Astrocyte (in vitro differentiated cells and primary cell): ENCODE results near the gene NR3C1.

ENCODE experiments used
- EZH2 ChIP-seq: IDR thresholded peaks from 2 replicates; pipeline ENCODE4 v1.6.1; 2012; ENCODE audit warnings: mild to moderate bottlenecking, low read length, inconsistent platforms; ENCODE audit not compliant: insufficient read depth
- TF ChIP-seq, protein P1 (sequence below): IDR thresholded peaks from 2 replicates; pipeline ENCODE4 v1.5.1; 2011; ENCODE audit warnings: low read depth, mild to moderate bottlenecking, inconsistent platforms, low read length, moderate library complexity; ENCODE audit not compliant: insufficient read depth

DNA sequence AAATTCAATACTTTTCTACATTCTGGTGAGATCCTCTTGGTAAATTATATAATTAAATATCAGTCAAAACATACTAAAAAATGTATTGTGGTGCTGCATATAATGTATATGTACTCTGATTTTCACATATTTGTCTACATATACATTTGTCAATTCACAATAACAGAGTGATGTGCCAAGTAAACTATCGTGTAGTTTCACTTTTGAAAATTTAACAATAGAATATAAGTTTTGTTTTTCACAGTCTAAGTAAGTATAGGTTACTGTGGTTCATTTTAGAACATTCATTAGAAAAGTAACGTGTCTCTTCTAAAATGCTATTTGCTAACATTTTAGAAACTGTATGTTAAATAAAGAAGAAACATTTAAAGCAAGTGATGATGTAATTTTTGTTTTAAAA lies 73.6 kb downstream of the NR3C1 start:
- TF ChIP-seq, protein P1, sequence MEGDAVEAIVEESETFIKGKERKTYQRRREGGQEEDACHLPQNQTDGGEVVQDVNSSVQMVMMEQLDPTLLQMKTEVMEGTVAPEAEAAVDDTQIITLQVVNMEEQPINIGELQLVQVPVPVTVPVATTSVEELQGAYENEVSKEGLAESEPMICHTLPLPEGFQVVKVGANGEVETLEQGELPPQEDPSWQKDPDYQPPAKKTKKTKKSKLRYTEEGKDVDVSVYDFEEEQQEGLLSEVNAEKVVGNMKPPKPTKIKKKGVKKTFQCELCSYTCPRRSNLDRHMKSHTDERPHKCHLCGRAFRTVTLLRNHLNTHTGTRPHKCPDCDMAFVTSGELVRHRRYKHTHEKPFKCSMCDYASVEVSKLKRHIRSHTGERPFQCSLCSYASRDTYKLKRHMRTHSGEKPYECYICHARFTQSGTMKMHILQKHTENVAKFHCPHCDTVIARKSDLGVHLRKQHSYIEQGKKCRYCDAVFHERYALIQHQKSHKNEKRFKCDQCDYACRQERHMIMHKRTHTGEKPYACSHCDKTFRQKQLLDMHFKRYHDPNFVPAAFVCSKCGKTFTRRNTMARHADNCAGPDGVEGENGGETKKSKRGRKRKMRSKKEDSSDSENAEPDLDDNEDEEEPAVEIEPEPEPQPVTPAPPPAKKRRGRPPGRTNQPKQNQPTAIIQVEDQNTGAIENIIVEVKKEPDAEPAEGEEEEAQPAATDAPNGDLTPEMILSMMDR, result no peak
- no peak for TF ChIP-seq EZH2
